Sigmoid colon (tissue), 7 donors: ENCODE data around the gene DSCAML1. TPM values are rescaled to one million over a fixed set of nuclear protein-coding genes. Genes with fewer than 3 reads are reported as not detected.
"Not testable (repeated sequence)": the region's sequence is repeated elsewhere in the genome, so short reads cannot be mapped to it uniquely, and the experiment has no call there.

ENCODE experiments used
- DNase-seq: peaks from one replicate; pipeline ENCODE4 v3.0.0-alpha.2; 2019
- H3K27ac ChIP-seq, 4 donors: fragments of 200-600 bp; sonication (generic); one replicate each; pipeline ENCODE4 v1.5.1; 2016 to 2019; ENCODE audit warnings: mild to moderate bottlenecking in 1 of 4
- H3K27me3 ChIP-seq, 3 donors: fragments of 200-600 bp; sonication (generic); one replicate each; pipeline ENCODE4 v1.5.1; 2019; ENCODE audit warnings: mild to moderate bottlenecking in 1 of 3
- H3K36me3 ChIP-seq, 4 donors: fragments of 200-600 bp; sonication (generic); one replicate each; pipeline ENCODE4 v1.5.1; 2016 to 2019
- H3K4me1 ChIP-seq, 4 donors: fragments of 200-600 bp; sonication (generic); one replicate each; pipeline ENCODE4 v1.5.1; 2017 to 2019
- H3K4me3 ChIP-seq, 4 donors: fragments of 200-600 bp; sonication (generic); one replicate each; pipeline ENCODE4 v1.5.1; 2017 to 2019; ENCODE audit warnings: mild to moderate bottlenecking in 2 of 4, moderate library complexity in 1 of 4
- H3K9me3 ChIP-seq, 4 donors: fragments of 200-600 bp in 3 of 4; sonication (generic) in 3 of 4; one replicate each; pipeline versions ENCODE4 v1.5.1 to v1.6.1; 2013 to 2019
- EP300 ChIP-seq, 4 donors: sonication (generic); formaldehyde crosslinking; IDR thresholded peaks; one replicate each; pipeline ENCODE4 v1.6.1; 2017; ENCODE audit warnings: antibody characterized with exemption in 4 of 4
- POLR2A ChIP-seq, 2 donors: fragments of 450-650 bp; IDR thresholded peaks; one replicate each; pipeline ENCODE4 v1.6.1; 2016; ENCODE audit warnings: antibody characterized with exemption in 2 of 2, mild to moderate bottlenecking in 2 of 2, moderate library complexity in 2 of 2
- POLR2AphosphoS5 ChIP-seq, 4 donors: sonication (generic); formaldehyde crosslinking; IDR thresholded peaks; one replicate each; pipeline ENCODE4 v1.6.1; 2017; ENCODE audit warnings: antibody characterized with exemption in 4 of 4
- WGBS, 2 donors: extraction: QIAGEN DNeasy Blood & Tissue Kit; methylation state at CpG; one replicate each; pipeline ENCODE4 v1.1.7; 2013; 5-methylcytosine and 5-hydroxymethylcytosine counted together
- intact Hi-C: fragments of 100-400 bp; cut with DNase I; formaldehyde crosslinking; loops from one replicate; pipeline ENCODE4 v1.15.1; 2023
- polyA plus RNA-seq, 3 donors: library from polyadenylated mRNA; stranded (reverse); fragments of 200-250 nt; gene quantifications; one replicate each; pipeline ENCODE4 v1.2.3, GENCODE V29; 2013
- total RNA-seq, 4 donors: library from RNA; depleted of rRNA; stranded (reverse); fragments of >200 nt; gene quantifications; one replicate each; pipeline ENCODE4 v1.1.0, GENCODE V29; 2016
- TF ChIP-seq, protein P1 (sequence below), 4 experiments: fragments of 450-650 bp in 3 of 4; fragments of 200-600 bp in 1 of 4; IDR thresholded peaks; one replicate each; pipeline ENCODE4 v1.5.1; 2016 to 2019; ENCODE audit warnings: antibody characterized with exemption in 4 of 4, mild to moderate bottlenecking in 3 of 4, moderate library complexity in 2 of 4
- donor health status: healthy with polysubstance abuse.
- donor health status: Bipolar disorder and iron deficiency.
- donor health status: healthy.

DSCAML1 gene
- total and polyA plus RNA-seq, 7 donors = under 0.01 to 7.5 (median 1.2) TPM

- DNase-seq = no peak
- Histone ChIP-seq H3K36me3 (no peaks in the 10 kb centered on the region), H3K27me3 (no peaks in the 10 kb centered on the region), H3K27ac (peak overlapping the region; percentile 17 to 69 (median 40)), H3K9me3 (no peaks in the 10 kb centered on the region), H3K4me1 (peaks cover 0 to 35% (median 31%) of the 10 kb centered on the region in 4 donors), H3K4me3 (no peak overlapping the region)
- 84 to 85% methylated on average over 20 of the region's 20 CpGs for WGBS, 2 donors
- intact Hi-C loops = no loop called here
- TF ChIP-seq POLR2A (IDR thresholded peaks at IDR 0.05) = no peak
- no peak for TF ChIP-seq POLR2AphosphoS5 (IDR thresholded peaks at IDR 0.05)
- no peak for TF ChIP-seq EP300 (IDR thresholded peaks at IDR 0.05)
- TF ChIP-seq, protein P1, sequence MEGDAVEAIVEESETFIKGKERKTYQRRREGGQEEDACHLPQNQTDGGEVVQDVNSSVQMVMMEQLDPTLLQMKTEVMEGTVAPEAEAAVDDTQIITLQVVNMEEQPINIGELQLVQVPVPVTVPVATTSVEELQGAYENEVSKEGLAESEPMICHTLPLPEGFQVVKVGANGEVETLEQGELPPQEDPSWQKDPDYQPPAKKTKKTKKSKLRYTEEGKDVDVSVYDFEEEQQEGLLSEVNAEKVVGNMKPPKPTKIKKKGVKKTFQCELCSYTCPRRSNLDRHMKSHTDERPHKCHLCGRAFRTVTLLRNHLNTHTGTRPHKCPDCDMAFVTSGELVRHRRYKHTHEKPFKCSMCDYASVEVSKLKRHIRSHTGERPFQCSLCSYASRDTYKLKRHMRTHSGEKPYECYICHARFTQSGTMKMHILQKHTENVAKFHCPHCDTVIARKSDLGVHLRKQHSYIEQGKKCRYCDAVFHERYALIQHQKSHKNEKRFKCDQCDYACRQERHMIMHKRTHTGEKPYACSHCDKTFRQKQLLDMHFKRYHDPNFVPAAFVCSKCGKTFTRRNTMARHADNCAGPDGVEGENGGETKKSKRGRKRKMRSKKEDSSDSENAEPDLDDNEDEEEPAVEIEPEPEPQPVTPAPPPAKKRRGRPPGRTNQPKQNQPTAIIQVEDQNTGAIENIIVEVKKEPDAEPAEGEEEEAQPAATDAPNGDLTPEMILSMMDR (IDR thresholded peaks at IDR 0.05) = no peak
Observed at GRCh38 chr11:117816151-117816741, 19.2 kb upstream of the DSCAML1 start.

- Histone ChIP-seq H3K36me3 (no peaks in the 10 kb centered on the region), H3K27ac (peak overlapping the region; percentile 17 to 69 (median 40)), H3K9me3 (no peaks in the 10 kb centered on the region), H3K27me3 (no peaks in the 10 kb centered on the region), H3K4me3 (no peak overlapping the region), H3K4me1 (peaks cover 0 to 35% (median 31%) of the 10 kb centered on the region in 4 donors)
- WGBS, 2 donors = 31 to 36% methylated on average over 7 of the region's 7 CpGs
- DNase-seq = no peak
- no peak for TF ChIP-seq POLR2A (IDR thresholded peaks at IDR 0.05)
- TF ChIP-seq, protein P1 (IDR thresholded peaks at IDR 0.05) = no peak
- no peak for TF ChIP-seq EP300 (IDR thresholded peaks at IDR 0.05)
- no peak for TF ChIP-seq POLR2AphosphoS5 (IDR thresholded peaks at IDR 0.05)
- intact Hi-C loops = no loop called here
Observed at GRCh38 chr11:117815262-117815803, 18.3 kb upstream of the DSCAML1 start.

DNA sequence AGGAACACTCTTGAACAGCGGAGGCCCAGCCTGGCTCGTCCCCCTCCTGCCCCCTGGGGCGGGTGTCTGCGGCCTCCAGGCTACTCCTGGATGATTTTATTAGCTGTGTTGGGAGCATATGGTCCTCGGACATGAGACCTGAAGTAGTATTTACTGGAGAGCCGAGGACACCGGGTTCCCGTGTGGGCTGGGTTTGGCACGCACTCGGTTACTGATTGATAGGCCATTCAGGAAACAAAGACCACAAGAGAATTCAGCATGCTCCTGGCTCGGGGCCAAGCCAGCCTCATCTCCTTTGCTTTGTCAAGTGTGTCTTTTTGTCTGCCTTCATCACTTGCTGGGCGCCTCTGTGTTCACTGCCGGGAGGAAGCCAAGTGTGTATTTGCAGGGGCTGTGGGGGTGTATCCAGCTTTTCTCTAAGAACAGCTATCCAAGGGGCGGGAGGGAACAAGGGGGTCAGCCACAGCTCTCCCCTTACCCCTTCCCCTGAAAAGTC lies 17.8 kb upstream of the DSCAML1 start:
- no peaks in the 10 kb centered on the region for H3K36me3 ChIP-seq
- H3K27ac ChIP-seq = peak overlapping the region in 2 of 4 donors; percentile 34 to 69
- H3K9me3 ChIP-seq = no peaks in the 10 kb centered on the region
- H3K4me1 ChIP-seq = peaks cover 0 to 35% (median 31%) of the 10 kb centered on the region in 4 donors
- TF ChIP-seq EP300 (IDR thresholded peaks at IDR 0.05) = no peak
- no peak for TF ChIP-seq POLR2AphosphoS5 (IDR thresholded peaks at IDR 0.05)
- no peak for TF ChIP-seq POLR2A (IDR thresholded peaks at IDR 0.05)
- TF ChIP-seq, protein P1 (IDR thresholded peaks at IDR 0.05) = no peak
- intact Hi-C loops = no loop called here
- peak; percentile 89 for DNase-seq
- 14 to 18% methylated on average over 14 of the region's 14 CpGs for WGBS, 2 donors
- no peak overlapping the region for H3K4me3 ChIP-seq
- H3K27me3 ChIP-seq = no peaks in the 10 kb centered on the region

- Histone ChIP-seq H3K4me3 (no peak overlapping the region), H3K9me3 (no peaks in the 10 kb centered on the region), H3K36me3 (no peaks in the 10 kb centered on the region), H3K4me1 (peaks cover 0 to 35% (median 31%) of the 10 kb centered on the region in 4 donors), H3K27ac (peak overlapping the region in 1 of 4 donors; percentile 34), H3K27me3 (no peaks in the 10 kb centered on the region)
- no peak for DNase-seq
- intact Hi-C loops = no loop called here
- TF ChIP-seq POLR2AphosphoS5 (IDR thresholded peaks at IDR 0.05) (no peak), POLR2A (IDR thresholded peaks at IDR 0.05) (no peak), EP300 (IDR thresholded peaks at IDR 0.05) (no peak)
- 38 to 63% methylated on average over 7 of the region's 7 CpGs for WGBS, 2 donors
Observed at GRCh38 chr11:117814204-117814765, 17.3 kb upstream of the DSCAML1 start.

DNA sequence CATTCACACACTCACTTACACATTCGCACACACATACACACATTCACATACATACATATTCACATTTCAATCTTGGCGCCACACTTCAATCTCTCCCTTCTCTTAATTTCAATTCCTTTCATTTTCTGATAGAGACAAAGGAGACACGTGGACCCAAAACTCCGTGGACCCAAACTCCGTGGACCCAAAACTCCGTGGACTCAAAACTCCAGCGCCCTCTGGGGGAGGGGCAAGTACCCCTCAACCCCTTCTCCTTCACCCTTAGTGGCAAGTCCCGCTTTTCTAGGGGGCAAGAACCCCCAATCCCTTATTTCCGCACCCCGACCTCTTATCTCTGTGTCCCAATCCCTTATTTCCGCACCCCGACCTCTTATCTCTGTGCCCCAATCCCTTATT lies 13.0 kb upstream of the DSCAML1 start:
- H3K36me3 ChIP-seq, DNase-seq, H3K4me3 ChIP-seq, H3K4me1 ChIP-seq, H3K9me3 ChIP-seq, H3K27me3 ChIP-seq, intact Hi-C loops: not testable (repeated sequence)
- peak overlapping the region in 1 of 4 donors; percentile 52 for H3K27ac ChIP-seq
- 83 to 94% methylated on average over 12 of the region's 12 CpGs for WGBS, 2 donors
